Gastrocnemius medialis (tissue), 4 donors: ENCODE results near the gene BARX2.

Experiments used
- CTCF ChIP-seq, 5 experiments: fragments of 450-650 bp in 3 of 5; fragments of 200-600 bp in 2 of 5; sonication (generic) in 2 of 5; IDR thresholded peaks in 4 of 5; conservative IDR thresholded peaks in 1 of 5; 1 replicate in 4 of 5; 2 replicates in 1 of 5; pipeline ENCODE4 v1.5.1; 2016 to 2019; ENCODE audit warnings: antibody characterized with exemption in 5 of 5, mild to moderate bottlenecking in 3 of 5, moderate library complexity in 3 of 5
- POLR2A ChIP-seq, 2 donors: fragments of 450-650 bp; IDR thresholded peaks; one replicate each; pipeline ENCODE4 v1.6.1; 2017; ENCODE audit warnings: antibody characterized with exemption in 2 of 2, mild to moderate bottlenecking in 2 of 2, moderate library complexity in 2 of 2

GRCh38 chr11:129368889-129369672, 6.6 kb upstream of the BARX2 start:
- TF ChIP-seq CTCF (IDR thresholded peaks at IDR 0.05 in 4 of 5, conservative IDR thresholded peaks at IDR 0.05 in 1 of 5) = no peak
- no peak for TF ChIP-seq POLR2A (IDR thresholded peaks at IDR 0.05)
